H1 (cell line): Measurements from ENCODE around the gene PCDHB14. TPM values are rescaled to one million over a fixed set of nuclear protein-coding genes. Genes with fewer than 3 reads are reported as not detected.
A peak's percentile ranks its signal among the peaks of the same experiment; 100 is the strongest.

ENCODE experiments used
- CTCF ChIA-PET: fragments of 300-600 bp; sonication (Branson Sonifier 250); formaldehyde crosslinking; loops from one replicate; lab custom pipeline; 2021; ENCODE audit not compliant: partially characterized antibody; lab: Charles Lee
- POLR2A ChIA-PET: fragments of 300-600 bp; sonication (Branson Sonifier 250); formaldehyde crosslinking; loops from one replicate; lab custom pipeline; 2021; ENCODE audit warnings: inconsistent platforms; ENCODE audit not compliant: partially characterized antibody; lab: Charles Lee
- DNase-seq, 2 experiments: peaks; one replicate each; pipeline versions ENCODE4 v3.0.0 to v3.0.0-alpha.2; 2010 to 2022; ENCODE audit warnings: low spot score in 2 of 2, low read depth in 1 of 2, mixed read lengths in 1 of 2
- FAIRE-seq: peaks from 2 replicates; lab custom pipeline; 2011; peaks lifted over from hg19 to GRCh38; lab: Jason Lieb, UNC
- H2AFZ ChIP-seq: 2 replicates; pipeline ENCODE4 v1.8.1; 2012; ENCODE audit warnings: low read length, inconsistent platforms
- H2AK5ac ChIP-seq: 2 replicates; pipeline ENCODE4 v1.6.1; 2013; ENCODE audit warnings: low read depth, low read length
- H2BK120ac ChIP-seq: replicated peaks from 2 replicates; pipeline ENCODE3; 2013; ENCODE audit warnings: low read depth, low read length, inconsistent platforms
- H2BK12ac ChIP-seq: 2 replicates; pipeline ENCODE4 v1.6.1; 2013; ENCODE audit warnings: low read depth, low read length
- H2BK15ac ChIP-seq: 2 replicates; pipeline ENCODE4 v1.6.1; 2013; ENCODE audit warnings: low read length
- H2BK20ac ChIP-seq: 2 replicates; pipeline ENCODE4 v1.6.1; 2013; ENCODE audit warnings: low read length
- H2BK5ac ChIP-seq: 2 replicates; pipeline ENCODE4 v1.6.1; 2013; ENCODE audit warnings: low read depth, low read length
- H3K14ac ChIP-seq: 2 replicates; pipeline ENCODE4 v1.6.1; 2013; ENCODE audit warnings: inconsistent platforms; ENCODE audit not compliant: insufficient read length
- H3K18ac ChIP-seq: 2 replicates; pipeline ENCODE4 v1.6.1; 2013; ENCODE audit warnings: low read length; ENCODE audit errors: extremely low read depth
- H3K23ac ChIP-seq: 2 replicates; pipeline ENCODE4 v1.6.1; 2013; ENCODE audit warnings: inconsistent platforms; ENCODE audit not compliant: insufficient read length
- H3K23me2 ChIP-seq: 2 replicates; pipeline ENCODE4 v1.6.1; 2013; ENCODE audit warnings: low read depth, low read length
- H3K27ac ChIP-seq: 2 replicates; pipeline ENCODE4 v1.6.1; 2011; ENCODE audit warnings: low read depth, low read length, inconsistent platforms
- H3K27me3 ChIP-seq, 4 experiments: replicated peaks in 1 of 4; 1 replicate in 1 of 4; 2 replicates in 3 of 4; pipeline versions ENCODE4 v1.6.1 to v1.8.1; 2011 to 2013; ENCODE audit warnings: low read length in 3 of 4, mild to moderate bottlenecking in 3 of 4, inconsistent platforms in 2 of 4, mixed read lengths in 2 of 4, moderate library complexity in 1 of 4; ENCODE audit not compliant: control insufficient read depth in 3 of 4, insufficient read depth in 3 of 4; ENCODE audit errors: extremely low read depth in 1 of 4
- H3K36me3 ChIP-seq, 4 experiments: 2 replicates each; pipeline versions ENCODE4 v1.6.1 to v1.8.1; 2011 to 2013; ENCODE audit warnings: mild to moderate bottlenecking in 4 of 4, low read length in 3 of 4, moderate library complexity in 2 of 4, control low read depth in 1 of 4, inconsistent platforms in 1 of 4; ENCODE audit not compliant: insufficient read depth in 4 of 4, control insufficient read depth in 2 of 4
- H3K4ac ChIP-seq: replicated peaks from 2 replicates; pipeline ENCODE3; 2013; ENCODE audit warnings: low read length, low read depth, mixed read lengths, inconsistent platforms; ENCODE audit not compliant: insufficient read length
- H3K4me1 ChIP-seq, 4 experiments: replicated peaks in 1 of 4; 1 replicate in 1 of 4; 2 replicates in 3 of 4; pipeline versions ENCODE4 v1.6.1 to v1.8.1; 2011 to 2013; ENCODE audit warnings: low read length in 3 of 4, inconsistent platforms in 2 of 4, mixed read lengths in 1 of 4; ENCODE audit not compliant: insufficient read depth in 4 of 4, control insufficient read depth in 3 of 4
- H3K4me2 ChIP-seq, 2 experiments: 2 replicates each; pipeline versions ENCODE4 v1.6.1 to v1.8.1; 2011 to 2013; ENCODE audit warnings: low read depth in 2 of 2, low read length in 2 of 2, control low read depth in 1 of 2, inconsistent platforms in 1 of 2, mild to moderate bottlenecking in 1 of 2; ENCODE audit not compliant: insufficient read depth in 1 of 2
- H3K4me3 ChIP-seq, 4 experiments: fragments of 200-600, 300-600 bp in 1 of 4; sonication (generic), shearing (Covaris generic), sonication (Bioruptor Twin) in 1 of 4; 2 replicates each; pipeline versions ENCODE4 v1.5.1 to v1.8.1; 2011 to 2016; ENCODE audit warnings: low read length in 4 of 4, low read depth in 3 of 4, control low read depth in 2 of 4, inconsistent platforms in 2 of 4, mild to moderate bottlenecking in 2 of 4, mixed read lengths in 1 of 4, moderate library complexity in 1 of 4; ENCODE audit not compliant: insufficient read depth in 2 of 4; ENCODE audit errors: extremely low read depth in 1 of 4
- H3K56ac ChIP-seq: replicated peaks from 2 replicates; pipeline ENCODE3; 2013; ENCODE audit warnings: low read depth, mild to moderate bottlenecking, mixed read lengths, low read length, inconsistent platforms; ENCODE audit not compliant: insufficient read length
- H3K79me1 ChIP-seq: 2 replicates; pipeline ENCODE4 v1.6.1; 2013; ENCODE audit warnings: low read depth, low read length, control low read depth
- H3K79me2 ChIP-seq, 2 experiments: 2 replicates each; pipeline versions ENCODE4 v1.6.1 to v1.8.1; 2012 to 2013; ENCODE audit warnings: low read length in 2 of 2, mild to moderate bottlenecking in 2 of 2, inconsistent platforms in 1 of 2; ENCODE audit not compliant: insufficient read depth in 2 of 2, control insufficient read depth in 1 of 2
- H3K9ac ChIP-seq, 4 experiments: replicated peaks in 1 of 4; 1 replicate in 1 of 4; 2 replicates in 3 of 4; pipeline versions ENCODE4 v1.6.1 to v1.8.1; 2011 to 2013; ENCODE audit warnings: low read depth in 3 of 4, low read length in 3 of 4, control low read depth in 2 of 4, mild to moderate bottlenecking in 2 of 4, moderate library complexity in 2 of 4, inconsistent platforms in 1 of 4; ENCODE audit errors: extremely low read depth in 1 of 4
- H3K9me3 ChIP-seq, 2 experiments: 2 replicates each; pipeline versions ENCODE4 v1.6.1 to v1.8.1; 2012 to 2013; ENCODE audit warnings: mild to moderate bottlenecking in 2 of 2, moderate library complexity in 2 of 2, control low read depth in 1 of 2, inconsistent platforms in 1 of 2, low read depth in 1 of 2, low read length in 1 of 2, mixed read lengths in 1 of 2; ENCODE audit not compliant: insufficient read depth in 2 of 2
- H4K20me1 ChIP-seq, 2 experiments: replicated peaks in 1 of 2; 2 replicates each; pipeline versions ENCODE3 to v1.8.1; 2011 to 2013; ENCODE audit warnings: inconsistent platforms in 2 of 2, low read length in 2 of 2, mild to moderate bottlenecking in 1 of 2; ENCODE audit not compliant: insufficient read depth in 2 of 2, control insufficient read depth in 1 of 2
- H4K5ac ChIP-seq: 2 replicates; pipeline ENCODE4 v1.6.1; 2013; ENCODE audit warnings: low read length, low read depth, mixed read lengths, inconsistent platforms; ENCODE audit not compliant: insufficient read length
- H4K8ac ChIP-seq: 2 replicates; pipeline ENCODE4 v1.8.0; 2013; ENCODE audit warnings: mild to moderate bottlenecking, moderate library complexity, low read length, inconsistent platforms; ENCODE audit not compliant: insufficient read depth; ENCODE audit errors: extremely low read depth
- H4K91ac ChIP-seq: replicated peaks from 2 replicates; pipeline ENCODE3; 2013; ENCODE audit warnings: low read length, mixed read lengths, inconsistent platforms; ENCODE audit not compliant: insufficient read length
- ATF2 ChIP-seq: IDR thresholded peaks from 2 replicates; pipeline ENCODE4 v1.6.1; 2012; ENCODE audit warnings: low read length, inconsistent platforms
- BCL11A ChIP-seq, 2 experiments: IDR thresholded peaks; one replicate each; pipeline ENCODE4 v1.6.1; 2011; ENCODE audit warnings: low read depth in 2 of 2, low read length in 2 of 2, mild to moderate bottlenecking in 2 of 2
- CTBP2 ChIP-seq: IDR thresholded peaks from 2 replicates; pipeline ENCODE4 v1.7.0; 2011; ENCODE audit warnings: borderline replicate concordance, mild to moderate bottlenecking, moderate library complexity, mixed read lengths, low read length; ENCODE audit not compliant: insufficient read depth, insufficient read length
- CTCF ChIP-seq, 3 experiments: IDR thresholded peaks; 1 replicate in 2 of 3; 2 replicates in 1 of 3; pipeline versions ENCODE4 v1.5.1 to v1.6.1; 2011; ENCODE audit warnings: low read length in 3 of 3, mild to moderate bottlenecking in 3 of 3, inconsistent platforms in 2 of 3, low read depth in 1 of 3, moderate library complexity in 1 of 3; ENCODE audit not compliant: insufficient read depth in 1 of 3; ENCODE audit errors: control extremely low read depth in 1 of 3
- GABPA ChIP-seq: IDR thresholded peaks from 2 replicates; pipeline ENCODE4 v1.6.1; 2011; ENCODE audit warnings: mild to moderate bottlenecking, low read length, moderate library complexity, borderline replicate concordance; ENCODE audit not compliant: insufficient read depth
- MAFK ChIP-seq: IDR thresholded peaks from 2 replicates; pipeline ENCODE4 v1.6.1; 2012; ENCODE audit warnings: low read depth, mild to moderate bottlenecking, improper control_type of control experiment, low read length
- WGBS, 2 experiments: shearing (Covaris generic) in 1 of 2; methylation state at CpG; one replicate each; pipeline versions ENCODE4 v1.1.6 to v1.1.7; 2013 to 2015; ENCODE audit warnings: low lambda C conversion rate in 2 of 2, mixed read lengths in 2 of 2, inconsistent platforms in 1 of 2, low coverage in 1 of 2, missing lambda C conversion rate in 1 of 2; ENCODE audit not compliant: insufficient replicate concordance in 2 of 2, insufficient coverage in 1 of 2, insufficient read length in 1 of 2; ENCODE audit errors: extremely low coverage in 1 of 2, missing lambda C conversion rate in 1 of 2; 5-methylcytosine and 5-hydroxymethylcytosine counted together
- polyA plus RNA-seq, 7 experiments: library from polyadenylated mRNA; depleted of rRNA in 3 of 7; stranded (reverse) in 5 of 7; unstranded in 2 of 7; fragments of >200 nt in 5 of 7; fragments of 200-250 nt in 2 of 7; gene quantifications; 1 replicate in 5 of 7; 2 replicates in 1 of 7; 4 replicates in 1 of 7; pipeline versions ENCODE4 v1.2.1 to v1.2.3, GENCODE V29; 2011 to 2013; ENCODE audit warnings: missing spikeins in 2 of 7, mixed read lengths in 2 of 7
- total RNA-seq: library from RNA; stranded (reverse); fragmentation: NEBNext Ultra II Directional; extraction: Animal tissue kit (Norgen Biotek cat#: 25700); gene quantifications from 2 replicates; pipeline ENCODE4 v1.2.1, GENCODE V29; 2021

The PCDHB14 gene
- total and polyA plus RNA-seq, 2 of the 8 experiments (the other 6 are each of a cell fraction or from before 2014, with no cell fraction given): 2.7 TPM

- no peak within 1 kb of the TSS for H3K18ac ChIP-seq
- no peaks in the 10 kb centered on the region for H3K36me3 ChIP-seq
- peak within 1 kb of the TSS in 1 of 4 experiments; percentile 9; a peak in 1 of 7 replicates for H3K9ac ChIP-seq
- peaks cover 6 to 11% of the 10 kb centered on the region in 2 experiments; a peak in 2 of 4 replicates for H3K9me3 ChIP-seq
- H3K79me2 ChIP-seq: no peaks in the 10 kb centered on the region
- no peak within 1 kb of the TSS for H3K27ac ChIP-seq
- H3K56ac ChIP-seq: no peak within 1 kb of the TSS
- H2BK20ac ChIP-seq: no peak within 1 kb of the TSS
- H3K4me2 ChIP-seq: peak within 1 kb of the TSS; percentile 25 to 31; a peak in 2 of 4 replicates
- no peak within 1 kb of the TSS for H2BK12ac ChIP-seq
- H3K23me2 ChIP-seq: no peaks in the 10 kb centered on the region
- WGBS, 2 experiments: 72% methylated on average over 21 of the region's 21 CpGs; no CpG with 5 or more reads in 1 of the 2 experiments
- H4K91ac ChIP-seq: no peak within 1 kb of the TSS
- peak within 1 kb of the TSS in 1 of 4 experiments; percentile 25; a peak in 2 of 8 replicates for H3K4me3 ChIP-seq
- H3K4me1 ChIP-seq: no peaks in the 10 kb centered on the region
- H2BK15ac ChIP-seq: no peak within 1 kb of the TSS
- H3K4ac ChIP-seq: no peak within 1 kb of the TSS
- H3K23ac ChIP-seq: no peak within 1 kb of the TSS
- H4K5ac ChIP-seq: no peak within 1 kb of the TSS
- no peak within 1 kb of the TSS for H2BK120ac ChIP-seq
- H4K8ac ChIP-seq: peak within 1 kb of the TSS; percentile 31; the same call in 1 of the 2 replicates
- H2AFZ ChIP-seq: peak within 1 kb of the TSS; percentile 98
- H2BK5ac ChIP-seq: no peak within 1 kb of the TSS
- no peaks in the 10 kb centered on the region for H3K79me1 ChIP-seq
- DNase-seq: no peak
- ChIA-PET POLR2A (interaction anchor here (1.4 kb wide), 1 partner anchor 10 kb away, joined by 3 read pairs; no protein-coding TSS in a partner anchor), CTCF (interaction anchor here (0.7 to 6.0 kb wide), 64 partner anchors 9 to 392 kb away, joined by 3 to 39 read pairs (median 5); partner anchors contain the start of genes PCDHA4, PCDHB10, PCDHB12 and PCDHB13)
- H4K20me1 ChIP-seq: no peaks in the 10 kb centered on the region
- H3K27me3 ChIP-seq: no peaks in the 10 kb centered on the region
- no peak within 1 kb of the TSS for H2AK5ac ChIP-seq
- peak; percentile 93 for FAIRE-seq
- H3K14ac ChIP-seq: no peak within 1 kb of the TSS
- no peak for TF ChIP-seq ATF2
- TF ChIP-seq BCL11A (IDR thresholded peaks at IDR 0.05; ENCODE audit: low read depth in 2 of 2, low read length in 2 of 2): no peak
- TF ChIP-seq CTCF (IDR thresholded peaks at IDR 0.05; ENCODE audit: control extremely low read depth in 1 of 3, insufficient read depth in 1 of 3, low read depth in 1 of 3, low read length in 3 of 3): peak in 2 of 3 experiments; percentile 55 to 66; a peak in 3 of 4 replicates
- TF ChIP-seq CTBP2: no peak
- no peak for TF ChIP-seq MAFK
- TF ChIP-seq GABPA: no peak
These were observed 23.5 kb upstream of the PCDHB14 start, which contains the start of gene PCDHB11 for GRCh38 chr5:141199359-141200235. Gene PCDHB11 (plus strand): TSS chr5:141199627. CDS start chr5:141199775, 148 bp downstream.
